Thyroid gland (tissue), 4 donors: ENCODE results near the gene CH25H. TPM values are rescaled to one million over a fixed set of nuclear protein-coding genes. Genes with fewer than 3 reads are reported as not detected.
A peak's percentile ranks its signal among the peaks of the same experiment; 100 is the strongest.

ENCODE experiments used
- DNase-seq, 2 donors: peaks; one replicate each; pipeline ENCODE4 v3.0.0-alpha.2; 2019
- H3K27ac ChIP-seq, 3 donors: fragments of 200-600 bp; sonication (generic); 1 replicate in 2 of 3; 2 replicates in 1 of 3; pipeline ENCODE4 v1.5.1; 2016 to 2019; ENCODE audit warnings: mild to moderate bottlenecking in 1 of 3, moderate library complexity in 1 of 3
- H3K27me3 ChIP-seq: fragments of 200-600 bp; sonication (generic); one replicate; pipeline ENCODE4 v1.5.1; 2019
- H3K36me3 ChIP-seq, 2 donors: fragments of 200-600 bp; sonication (generic); one replicate each; pipeline ENCODE4 v1.5.1; 2016 to 2019
- H3K4me1 ChIP-seq, 2 donors: fragments of 200-600 bp; sonication (generic); one replicate each; pipeline ENCODE4 v1.5.1; 2017 to 2019
- H3K4me3 ChIP-seq, 3 donors: fragments of 200-600 bp; sonication (generic); replicated peaks in 1 of 3; 1 replicate in 2 of 3; 2 replicates in 1 of 3; pipeline ENCODE4 v1.5.1; 2016; ENCODE audit warnings: mild to moderate bottlenecking in 1 of 3
- H3K9me3 ChIP-seq: fragments of 200-600 bp; sonication (generic); one replicate; pipeline ENCODE4 v1.5.1; 2017
- CTCF ChIP-seq, 6 experiments: fragments of 200-600 bp in 3 of 6; fragments of 450-650 bp in 3 of 6; sonication (generic) in 3 of 6; IDR thresholded peaks; one replicate each; pipeline ENCODE4 v1.5.1; 2016 to 2019; ENCODE audit warnings: antibody characterized with exemption in 6 of 6, mild to moderate bottlenecking in 2 of 6, inconsistent platforms in 1 of 6, moderate library complexity in 1 of 6
- POLR2A ChIP-seq, 2 donors: fragments of 450-650 bp; IDR thresholded peaks; one replicate each; pipeline ENCODE4 v1.6.1; 2017; ENCODE audit warnings: antibody characterized with exemption in 2 of 2, mild to moderate bottlenecking in 2 of 2, moderate library complexity in 1 of 2
- WGBS, 2 donors: methylation state at CpG; one replicate each; pipeline ENCODE4 v1.1.5; 2017; 5-methylcytosine and 5-hydroxymethylcytosine counted together
- intact Hi-C: fragments of 100-400 bp; cut with DNase I; formaldehyde crosslinking; loops from one replicate; pipeline ENCODE4 v1.15.1; 2023
- total RNA-seq, 4 donors: library from RNA; depleted of rRNA; stranded (reverse); fragments of >200 nt; gene quantifications; one replicate each; pipeline ENCODE4 v1.2.3, GENCODE V29; 2016

Gene CH25H
- total RNA-seq, 4 donors from 2014 or later = 0.44 to 6.3 (median 3.4) TPM; not detected in 1

DNA sequence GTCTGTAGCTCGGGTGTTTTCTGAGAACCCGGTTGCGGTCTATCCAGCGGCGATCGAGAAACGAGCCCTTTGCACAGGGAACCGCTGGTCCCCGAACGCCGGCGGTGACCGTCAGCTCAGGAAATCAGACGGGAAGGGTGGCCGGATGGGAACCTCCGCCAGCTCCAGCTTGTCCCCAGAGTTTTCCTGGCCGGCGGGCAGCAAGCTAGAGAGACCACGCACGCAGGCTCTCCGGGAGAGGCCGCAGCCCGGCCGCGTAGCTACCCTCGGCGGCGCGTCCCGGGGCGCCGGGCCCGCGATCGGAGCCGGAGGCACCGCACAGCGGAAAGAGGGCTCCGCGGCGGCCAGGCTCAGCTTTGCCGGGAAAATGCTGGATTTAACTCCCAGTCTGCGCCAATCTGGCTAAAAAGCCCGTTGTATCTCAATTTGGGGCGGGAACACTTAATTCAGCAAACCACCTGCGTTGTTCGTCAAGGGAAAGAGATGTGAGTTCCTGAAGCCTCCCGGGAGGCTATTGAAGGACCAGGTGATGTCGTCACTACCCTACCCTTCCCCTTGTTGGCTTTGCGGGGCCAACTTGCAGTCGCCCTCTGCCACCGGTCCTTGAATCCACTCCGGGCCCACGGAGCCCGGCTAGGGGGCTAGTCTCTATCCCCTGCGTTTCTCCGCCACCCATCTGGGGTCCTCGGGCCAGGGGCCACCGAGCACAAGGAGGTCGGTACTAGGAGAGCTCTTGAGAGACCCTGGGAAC lies 859 bp upstream of the CH25H start:
- WGBS, 2 donors = 7 to 12% methylated on average over 19 to 42 of the region's 60 CpGs
- TF ChIP-seq POLR2A (IDR thresholded peaks at IDR 0.05) (no peak), CTCF (IDR thresholded peaks at IDR 0.05) (no peak)
- no peaks in the 10 kb centered on the region for H3K9me3 ChIP-seq
- intact Hi-C loops = loop anchor here (10.0 kb wide), 1 partner anchor 373 kb away; no protein-coding TSS in a partner anchor
- no peaks in the 10 kb centered on the region for H3K27me3 ChIP-seq
- peak overlapping the region in 2 of 3 donors; percentile 9 to 41 for H3K4me3 ChIP-seq
- DNase-seq = peak; percentile 29 to 32
- no peaks in the 10 kb centered on the region for H3K36me3 ChIP-seq
- peak overlapping the region; percentile 0 to 67 (median 55) for H3K27ac ChIP-seq
- peaks cover 14 to 18% of the 10 kb centered on the region in 2 donors for H3K4me1 ChIP-seq

GRCh38 chr10:89206402-89207180 lies 526 bp downstream of the CH25H start:
- peak; percentile 12 to 13 for DNase-seq
- TF ChIP-seq CTCF (IDR thresholded peaks at IDR 0.05) = no peak
- TF ChIP-seq POLR2A (IDR thresholded peaks at IDR 0.05) = no peak
- Histone ChIP-seq H3K4me3 (peak overlapping the region in 1 of 3 donors; percentile 41), H3K36me3 (no peaks in the 10 kb centered on the region), H3K9me3 (no peaks in the 10 kb centered on the region), H3K4me1 (peaks cover 14 to 18% of the 10 kb centered on the region in 2 donors), H3K27me3 (no peaks in the 10 kb centered on the region), H3K27ac (no peak overlapping the region)
- intact Hi-C loops = loop anchor here (10.0 kb wide), 1 partner anchor 372 kb away; no protein-coding TSS in a partner anchor
- 13% methylated on average over 18 to 41 of the region's 42 CpGs for whole genome bisulfite sequencing, 2 donors

GRCh38 chr10:89204621-89205185 lies 2.4 kb downstream of the CH25H start:
- no peaks in the 10 kb centered on the region for H3K36me3 ChIP-seq
- H3K9me3 ChIP-seq = no peaks in the 10 kb centered on the region
- no peak for DNase-seq
- TF ChIP-seq POLR2A (IDR thresholded peaks at IDR 0.05) (no peak), CTCF (IDR thresholded peaks at IDR 0.05) (no peak)
- H3K27me3 ChIP-seq = no peaks in the 10 kb centered on the region
- H3K4me1 ChIP-seq = peaks cover 14 to 18% of the 10 kb centered on the region in 2 donors
- 75 to 83% methylated on average over 6 of the region's 6 CpGs for WGBS, 2 donors
- H3K27ac ChIP-seq = no peak overlapping the region
- intact Hi-C loops = loop anchor here (10.0 kb wide), 1 partner anchor 370 kb away; no protein-coding TSS in a partner anchor
- no peak overlapping the region for H3K4me3 ChIP-seq

DNA sequence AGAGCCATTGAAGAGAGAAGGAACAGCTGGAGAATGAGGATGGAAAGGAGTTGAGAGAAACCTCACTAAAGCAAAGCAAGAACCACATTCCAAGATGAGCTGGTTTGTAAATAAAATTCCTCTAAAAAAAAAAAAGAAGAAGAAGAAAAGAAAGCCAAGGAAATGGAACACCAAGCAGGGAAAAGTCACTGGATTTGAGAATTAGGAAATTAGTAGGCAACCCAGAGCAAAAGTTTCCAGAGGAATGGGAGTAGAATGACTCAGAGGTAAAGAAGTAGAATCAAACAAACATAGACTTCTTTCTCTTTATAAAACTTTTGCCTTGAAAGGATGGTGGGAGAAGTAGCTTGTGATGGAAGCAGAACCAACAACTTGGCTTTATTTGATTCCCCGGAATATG lies 3.9 kb downstream of the CH25H start:
- 94 to 97% methylated on average over 1 of the region's 1 CpG for WGBS, 2 donors
- Histone ChIP-seq H3K9me3 (no peaks in the 10 kb centered on the region), H3K4me3 (no peak overlapping the region), H3K4me1 (peaks cover 12 to 16% of the 10 kb centered on the region in 2 donors), H3K27ac (no peak overlapping the region), H3K27me3 (no peaks in the 10 kb centered on the region), H3K36me3 (no peaks in the 10 kb centered on the region)
- TF ChIP-seq CTCF (IDR thresholded peaks at IDR 0.05) (no peak), POLR2A (IDR thresholded peaks at IDR 0.05) (no peak)
- DNase-seq = no peak
- intact Hi-C loops = loop anchor here (10.0 kb wide), 1 partner anchor 368 kb away; no protein-coding TSS in a partner anchor
